Muscle layer of colon (tissue), 2 donors: ENCODE data around the gene MAP1B.
A peak's percentile ranks its signal among the peaks of the same experiment; 100 is the strongest.

Experiments
- H3K27ac ChIP-seq: one replicate; pipeline ENCODE4 v1.7.0; 2013; ENCODE audit warnings: low read depth, mild to moderate bottlenecking, low read length, moderate library complexity
- H3K27me3 ChIP-seq, 2 donors: one replicate each; pipeline ENCODE4 v1.7.0; 2013; ENCODE audit warnings: low read length in 2 of 2, mild to moderate bottlenecking in 2 of 2; ENCODE audit not compliant: insufficient read depth in 2 of 2, control insufficient read depth in 1 of 2
- H3K36me3 ChIP-seq: one replicate; pipeline ENCODE4 v1.7.0; 2013; ENCODE audit warnings: mild to moderate bottlenecking, low read length; ENCODE audit not compliant: insufficient read depth
- H3K4me1 ChIP-seq: one replicate; pipeline ENCODE4 v1.7.0; 2013; ENCODE audit warnings: mild to moderate bottlenecking, low read length; ENCODE audit not compliant: insufficient read depth
- H3K4me3 ChIP-seq, 2 donors: one replicate each; pipeline ENCODE4 v1.7.0; 2013; ENCODE audit warnings: low read length in 2 of 2, low read depth in 1 of 2, mild to moderate bottlenecking in 1 of 2, moderate library complexity in 1 of 2
- H3K9ac ChIP-seq: one replicate; pipeline ENCODE4 v1.7.0; 2013; ENCODE audit warnings: low read length
- H3K9me3 ChIP-seq: one replicate; pipeline ENCODE4 v1.7.0; 2013; ENCODE audit warnings: mild to moderate bottlenecking, low read length
- donor health status: abdominal sarcoma.
- donor health status: Adenocarcinoma of cecum.

MAP1B gene

GRCh38 chr5:72107131-72107900 is at the start of gene MAP1B:
Gene MAP1B (plus strand): TSS chr5:72107475. CDS start chr5:72107532, 57 bp downstream.
- peaks cover 8% of the 10 kb centered on the region for H3K4me1 ChIP-seq
- peak within 1 kb of the TSS; percentile 80 to 90 for H3K4me3 ChIP-seq
- H3K9me3 ChIP-seq: no peaks in the 10 kb centered on the region
- H3K9ac ChIP-seq: peak within 1 kb of the TSS; percentile 24
- no peaks in the 10 kb centered on the region for H3K36me3 ChIP-seq
- peak within 1 kb of the TSS; percentile 71 for H3K27ac ChIP-seq
- H3K27me3 ChIP-seq: no peaks in the 10 kb centered on the region

DNA sequence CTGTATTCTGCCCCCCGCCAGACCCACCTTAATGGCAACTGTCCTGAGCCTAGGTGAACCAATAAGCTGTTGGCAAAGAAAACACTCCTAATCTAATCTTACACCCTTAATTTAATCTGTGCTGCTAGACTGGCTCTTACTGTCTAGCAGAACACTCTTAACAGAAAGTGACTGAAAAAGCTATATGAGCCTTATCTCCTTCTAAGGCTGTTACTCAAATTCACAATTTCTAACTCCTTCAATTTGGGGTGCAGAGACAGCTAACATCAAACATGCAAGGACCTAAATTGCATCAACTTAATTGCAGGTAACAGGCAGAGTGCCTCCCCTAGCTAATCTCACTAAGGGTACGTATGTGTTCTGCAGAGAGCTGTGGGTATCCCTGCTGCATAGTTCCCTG is 49.5 kb upstream of the MAP1B start:
- Histone ChIP-seq H3K4me1 (no peaks in the 10 kb centered on the region), H3K27me3 (no peaks in the 10 kb centered on the region), H3K9me3 (no peaks in the 10 kb centered on the region), H3K36me3 (no peaks in the 10 kb centered on the region), H3K9ac (no peak overlapping the region), H3K4me3 (no peak overlapping the region), H3K27ac (no peak overlapping the region)

- H3K9me3 ChIP-seq: no peaks in the 10 kb centered on the region
- H3K27me3 ChIP-seq: no peaks in the 10 kb centered on the region
- H3K4me1 ChIP-seq: no peaks in the 10 kb centered on the region
- H3K9ac ChIP-seq: no peak overlapping the region
- no peak overlapping the region for H3K27ac ChIP-seq
- H3K36me3 ChIP-seq: no peaks in the 10 kb centered on the region
- no peak overlapping the region for H3K4me3 ChIP-seq
Measured at GRCh38 chr5:72063219-72063819, 44.0 kb upstream of the MAP1B start.

- H3K9me3 ChIP-seq: no peaks in the 10 kb centered on the region
- no peaks in the 10 kb centered on the region for H3K4me1 ChIP-seq
- H3K36me3 ChIP-seq: no peaks in the 10 kb centered on the region
- no peak overlapping the region for H3K9ac ChIP-seq
- H3K27ac ChIP-seq: no peak overlapping the region
- H3K27me3 ChIP-seq: no peaks in the 10 kb centered on the region
- no peak overlapping the region for H3K4me3 ChIP-seq
Measured at GRCh38 chr5:72064801-72065570, 42.3 kb upstream of the MAP1B start.

- Histone ChIP-seq H3K9me3 (no peaks in the 10 kb centered on the region), H3K4me3 (no peak overlapping the region), H3K27me3 (no peaks in the 10 kb centered on the region), H3K4me1 (no peaks in the 10 kb centered on the region), H3K36me3 (no peaks in the 10 kb centered on the region), H3K9ac (no peak overlapping the region), H3K27ac (no peak overlapping the region)
Measured at GRCh38 chr5:72065751-72066255, 41.5 kb upstream of the MAP1B start.

- Histone ChIP-seq H3K9ac (no peak overlapping the region), H3K36me3 (no peaks in the 10 kb centered on the region), H3K4me3 (no peak overlapping the region), H3K27ac (no peak overlapping the region), H3K4me1 (no peaks in the 10 kb centered on the region), H3K9me3 (no peaks in the 10 kb centered on the region), H3K27me3 (no peaks in the 10 kb centered on the region)
Measured at GRCh38 chr5:72066705-72067107, 40.6 kb upstream of the MAP1B start.

- no peaks in the 10 kb centered on the region for H3K9me3 ChIP-seq
- no peaks in the 10 kb centered on the region for H3K4me1 ChIP-seq
- H3K9ac ChIP-seq: no peak overlapping the region
- no peaks in the 10 kb centered on the region for H3K27me3 ChIP-seq
- H3K36me3 ChIP-seq: no peaks in the 10 kb centered on the region
- H3K27ac ChIP-seq: no peak overlapping the region
- no peak overlapping the region for H3K4me3 ChIP-seq
Measured at GRCh38 chr5:72067682-72068470, 39.4 kb upstream of the MAP1B start.

GRCh38 chr5:72070529-72070928 is 36.7 kb upstream of the MAP1B start:
- Histone ChIP-seq H3K9me3 (no peaks in the 10 kb centered on the region), H3K4me1 (no peaks in the 10 kb centered on the region), H3K27me3 (no peaks in the 10 kb centered on the region), H3K36me3 (no peaks in the 10 kb centered on the region), H3K9ac (no peak overlapping the region), H3K4me3 (no peak overlapping the region), H3K27ac (no peak overlapping the region)

DNA sequence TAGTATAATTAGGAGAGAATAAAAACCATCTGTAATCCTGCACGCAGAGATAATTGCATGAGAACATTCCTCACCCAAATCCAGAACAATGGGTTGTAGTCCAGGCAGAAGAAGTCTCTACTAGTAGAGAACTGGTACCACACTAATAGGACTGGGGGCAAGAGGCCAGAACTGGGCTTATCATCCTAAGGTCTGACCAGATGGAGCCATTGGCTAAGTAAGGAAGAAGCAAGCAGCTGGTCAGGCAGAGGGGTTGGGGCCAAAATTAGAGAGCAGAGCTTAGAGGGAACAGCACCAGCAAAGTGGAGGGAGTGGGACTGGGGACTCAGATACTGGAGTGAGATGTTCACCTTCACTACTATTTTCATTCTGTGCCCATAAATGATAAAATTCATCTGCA is 35.4 kb upstream of the MAP1B start:
- Histone ChIP-seq H3K4me1 (no peaks in the 10 kb centered on the region), H3K4me3 (no peak overlapping the region), H3K9ac (no peak overlapping the region), H3K9me3 (no peaks in the 10 kb centered on the region), H3K27me3 (no peaks in the 10 kb centered on the region), H3K36me3 (no peaks in the 10 kb centered on the region), H3K27ac (no peak overlapping the region)

- Histone ChIP-seq H3K27me3 (no peaks in the 10 kb centered on the region), H3K36me3 (no peaks in the 10 kb centered on the region), H3K27ac (no peak overlapping the region), H3K9ac (no peak overlapping the region), H3K4me1 (no peaks in the 10 kb centered on the region), H3K9me3 (no peaks in the 10 kb centered on the region), H3K4me3 (no peak overlapping the region)
Measured at GRCh38 chr5:72074251-72074650, 33.0 kb upstream of the MAP1B start.

- Histone ChIP-seq H3K9ac (no peak overlapping the region), H3K36me3 (no peaks in the 10 kb centered on the region), H3K9me3 (no peaks in the 10 kb centered on the region)
Measured at GRCh38 chr5:72075461-72075860, 31.8 kb upstream of the MAP1B start.

More at GRCh38 chr5:72075461-72075860, 31.8 kb upstream of the MAP1B start:
- Histone ChIP-seq H3K4me1 (no peaks in the 10 kb centered on the region), H3K4me3 (no peak overlapping the region), H3K27ac (no peak overlapping the region), H3K27me3 (no peaks in the 10 kb centered on the region)
